ENCODE measurements around the gene CD2AP.

GRCh38 chr6:47484616-47485015 is 7.0 kb downstream of the CD2AP start:
- TF ChIP-seq, protein P1, sequence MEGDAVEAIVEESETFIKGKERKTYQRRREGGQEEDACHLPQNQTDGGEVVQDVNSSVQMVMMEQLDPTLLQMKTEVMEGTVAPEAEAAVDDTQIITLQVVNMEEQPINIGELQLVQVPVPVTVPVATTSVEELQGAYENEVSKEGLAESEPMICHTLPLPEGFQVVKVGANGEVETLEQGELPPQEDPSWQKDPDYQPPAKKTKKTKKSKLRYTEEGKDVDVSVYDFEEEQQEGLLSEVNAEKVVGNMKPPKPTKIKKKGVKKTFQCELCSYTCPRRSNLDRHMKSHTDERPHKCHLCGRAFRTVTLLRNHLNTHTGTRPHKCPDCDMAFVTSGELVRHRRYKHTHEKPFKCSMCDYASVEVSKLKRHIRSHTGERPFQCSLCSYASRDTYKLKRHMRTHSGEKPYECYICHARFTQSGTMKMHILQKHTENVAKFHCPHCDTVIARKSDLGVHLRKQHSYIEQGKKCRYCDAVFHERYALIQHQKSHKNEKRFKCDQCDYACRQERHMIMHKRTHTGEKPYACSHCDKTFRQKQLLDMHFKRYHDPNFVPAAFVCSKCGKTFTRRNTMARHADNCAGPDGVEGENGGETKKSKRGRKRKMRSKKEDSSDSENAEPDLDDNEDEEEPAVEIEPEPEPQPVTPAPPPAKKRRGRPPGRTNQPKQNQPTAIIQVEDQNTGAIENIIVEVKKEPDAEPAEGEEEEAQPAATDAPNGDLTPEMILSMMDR (IDR thresholded peaks at IDR 0.05): no peak
- TF ChIP-seq POLR2A (IDR thresholded peaks at IDR 0.05): no peak
